SJSA1 (cell line): ENCODE data around the gene TGFBI. TPM values are rescaled to one million over a fixed set of nuclear protein-coding genes. Genes with fewer than 3 reads are reported as not detected.

ENCODE experiments used
- total RNA-seq: library from RNA; depleted of rRNA; stranded (reverse); fragments of >200 nt; shearing (Covaris generic); gene quantifications from 2 replicates; pipeline ENCODE4 v1.2.3, GENCODE V29; 2014; rRNA removed

Gene TGFBI
- total RNA-seq, 1 experiment from 2014 or later: 172 TPM

Other genes with a start within 250 kb of the TGFBI start
- not detected in 2 replicates for gene SLC25A48, start 194.3 kb upstream of the TGFBI start, total RNA-seq
- gene IL9, start 133.1 kb upstream of the TGFBI start, total RNA-seq: not detected in 2 replicates
- gene LECT2, start 74.0 kb upstream of the TGFBI start, total RNA-seq: not detected in 2 replicates
- gene SMAD5, start 103.9 kb downstream of the TGFBI start, total RNA-seq: 93.6 and 179 TPM in 2 replicates
- gene SMIM32, start 164.2 kb downstream of the TGFBI start, total RNA-seq: not detected in 2 replicates